ENCODE data around the gene YWHAB.

Gene YWHAB

GRCh38 chr20:44928595-44928994, 43.1 kb downstream of the YWHAB start:
- H3K27me3 ChIP-seq (ENCODE audit: control insufficient read depth in 2 of 2, insufficient read depth in 2 of 2, low read length in 2 of 2) = no peaks in the 10 kb centered on the region
- peaks cover 0 to 7% of the 10 kb centered on the region in 2 donors for H3K36me3 ChIP-seq (ENCODE audit: control insufficient read depth in 2 of 2, insufficient read depth in 2 of 2, low read length in 2 of 2)
- H3K9me3 ChIP-seq (ENCODE audit: control insufficient read depth in 2 of 2, low read length in 2 of 2) = no peaks in the 10 kb centered on the region
- no peak overlapping the region for H3K27ac ChIP-seq (ENCODE audit: low read depth in 2 of 2, low read length in 2 of 2)
- no peak overlapping the region for H3K9ac ChIP-seq (ENCODE audit: low read depth in 1 of 2, low read length in 2 of 2)
- H3K4me1 ChIP-seq (ENCODE audit: control insufficient read depth in 2 of 2, insufficient read depth in 2 of 2, low read length in 2 of 2) = no peaks in the 10 kb centered on the region
- no peak overlapping the region for H3K4me3 ChIP-seq (ENCODE audit: low read length in 2 of 2)

GRCh38 chr20:44930517-44931168, 45.1 kb downstream of the YWHAB start:
- H3K36me3 ChIP-seq (ENCODE audit: control insufficient read depth in 2 of 2, insufficient read depth in 2 of 2, low read length in 2 of 2) = peaks cover 0 to 5% of the 10 kb centered on the region in 2 donors
- no peak overlapping the region for H3K9ac ChIP-seq (ENCODE audit: low read depth in 1 of 2, low read length in 2 of 2)
- no peaks in the 10 kb centered on the region for H3K27me3 ChIP-seq (ENCODE audit: control insufficient read depth in 2 of 2, insufficient read depth in 2 of 2, low read length in 2 of 2)
- H3K4me1 ChIP-seq (ENCODE audit: control insufficient read depth in 2 of 2, insufficient read depth in 2 of 2, low read length in 2 of 2) = no peaks in the 10 kb centered on the region
- no peak overlapping the region for H3K4me3 ChIP-seq (ENCODE audit: low read length in 2 of 2)
- no peak overlapping the region for H3K27ac ChIP-seq (ENCODE audit: low read depth in 2 of 2, low read length in 2 of 2)
- H3K9me3 ChIP-seq (ENCODE audit: control insufficient read depth in 2 of 2, low read length in 2 of 2) = no peaks in the 10 kb centered on the region

GRCh38 chr20:44931911-44932310, 46.4 kb downstream of the YWHAB start:
- no peaks in the 10 kb centered on the region for H3K9me3 ChIP-seq (ENCODE audit: control insufficient read depth in 2 of 2, low read length in 2 of 2)
- H3K4me3 ChIP-seq (ENCODE audit: low read length in 2 of 2) = no peak overlapping the region
- H3K4me1 ChIP-seq (ENCODE audit: control insufficient read depth in 2 of 2, insufficient read depth in 2 of 2, low read length in 2 of 2) = no peaks in the 10 kb centered on the region
- H3K36me3 ChIP-seq (ENCODE audit: control insufficient read depth in 2 of 2, insufficient read depth in 2 of 2, low read length in 2 of 2) = peaks cover 4 to 10% of the 10 kb centered on the region in 2 donors
- no peak overlapping the region for H3K27ac ChIP-seq (ENCODE audit: low read depth in 2 of 2, low read length in 2 of 2)
- no peak overlapping the region for H3K9ac ChIP-seq (ENCODE audit: low read depth in 1 of 2, low read length in 2 of 2)
- H3K27me3 ChIP-seq (ENCODE audit: control insufficient read depth in 2 of 2, insufficient read depth in 2 of 2, low read length in 2 of 2) = no peaks in the 10 kb centered on the region

- peaks cover 6 to 11% of the 10 kb centered on the region in 2 donors for H3K36me3 ChIP-seq (ENCODE audit: control insufficient read depth in 2 of 2, insufficient read depth in 2 of 2, low read length in 2 of 2)
- no peaks in the 10 kb centered on the region for H3K27me3 ChIP-seq (ENCODE audit: control insufficient read depth in 2 of 2, insufficient read depth in 2 of 2, low read length in 2 of 2)
- no peak overlapping the region for H3K27ac ChIP-seq (ENCODE audit: low read depth in 2 of 2, low read length in 2 of 2)
These were observed 47.4 kb downstream of the YWHAB start for GRCh38 chr20:44932916-44933315.

GRCh38 chr20:44936510-44936909, 51.0 kb downstream of the YWHAB start:
- Histone ChIP-seq H3K9ac (ENCODE audit: low read depth in 1 of 2, low read length in 2 of 2) (no peak overlapping the region), H3K36me3 (ENCODE audit: control insufficient read depth in 2 of 2, insufficient read depth in 2 of 2, low read length in 2 of 2) (peaks cover 9 to 26% of the 10 kb centered on the region in 2 donors), H3K4me3 (ENCODE audit: low read length in 2 of 2) (no peak overlapping the region), H3K27ac (ENCODE audit: low read depth in 2 of 2, low read length in 2 of 2) (no peak overlapping the region), H3K4me1 (ENCODE audit: control insufficient read depth in 2 of 2, insufficient read depth in 2 of 2, low read length in 2 of 2) (no peaks in the 10 kb centered on the region), H3K27me3 (ENCODE audit: control insufficient read depth in 2 of 2, insufficient read depth in 2 of 2, low read length in 2 of 2) (no peaks in the 10 kb centered on the region), H3K9me3 (ENCODE audit: control insufficient read depth in 2 of 2, low read length in 2 of 2) (no peaks in the 10 kb centered on the region)

More at GRCh38 chr20:44932916-44933315, 47.4 kb downstream of the YWHAB start:
- Histone ChIP-seq H3K9me3 (ENCODE audit: control insufficient read depth in 2 of 2, low read length in 2 of 2) (no peaks in the 10 kb centered on the region), H3K4me3 (ENCODE audit: low read length in 2 of 2) (no peak overlapping the region), H3K9ac (ENCODE audit: low read depth in 1 of 2, low read length in 2 of 2) (no peak overlapping the region), H3K4me1 (ENCODE audit: control insufficient read depth in 2 of 2, insufficient read depth in 2 of 2, low read length in 2 of 2) (no peaks in the 10 kb centered on the region)

- no peak overlapping the region for H3K9ac ChIP-seq (ENCODE audit: low read depth in 1 of 2, low read length in 2 of 2)
- peaks cover 22 to 40% of the 10 kb centered on the region in 2 donors for H3K36me3 ChIP-seq (ENCODE audit: control insufficient read depth in 2 of 2, insufficient read depth in 2 of 2, low read length in 2 of 2)
- no peaks in the 10 kb centered on the region for H3K27me3 ChIP-seq (ENCODE audit: control insufficient read depth in 2 of 2, insufficient read depth in 2 of 2, low read length in 2 of 2)
- no peaks in the 10 kb centered on the region for H3K9me3 ChIP-seq (ENCODE audit: control insufficient read depth in 2 of 2, low read length in 2 of 2)
- no peak overlapping the region for H3K4me3 ChIP-seq (ENCODE audit: low read length in 2 of 2)
- no peaks in the 10 kb centered on the region for H3K4me1 ChIP-seq (ENCODE audit: control insufficient read depth in 2 of 2, insufficient read depth in 2 of 2, low read length in 2 of 2)
- H3K27ac ChIP-seq (ENCODE audit: low read depth in 2 of 2, low read length in 2 of 2) = no peak overlapping the region
These were observed 53.1 kb downstream of the YWHAB start for GRCh38 chr20:44938637-44939036.

- Histone ChIP-seq H3K9ac (ENCODE audit: low read depth in 1 of 2, low read length in 2 of 2) (no peak overlapping the region), H3K4me1 (ENCODE audit: control insufficient read depth in 2 of 2, insufficient read depth in 2 of 2, low read length in 2 of 2) (no peaks in the 10 kb centered on the region), H3K9me3 (ENCODE audit: control insufficient read depth in 2 of 2, low read length in 2 of 2) (no peaks in the 10 kb centered on the region), H3K36me3 (ENCODE audit: control insufficient read depth in 2 of 2, insufficient read depth in 2 of 2, low read length in 2 of 2) (peaks cover 27 to 56% of the 10 kb centered on the region in 2 donors), H3K27ac (ENCODE audit: low read depth in 2 of 2, low read length in 2 of 2) (no peak overlapping the region), H3K27me3 (ENCODE audit: control insufficient read depth in 2 of 2, insufficient read depth in 2 of 2, low read length in 2 of 2) (no peaks in the 10 kb centered on the region), H3K4me3 (ENCODE audit: low read length in 2 of 2) (no peak overlapping the region)
These were observed 55.7 kb downstream of the YWHAB start for GRCh38 chr20:44941120-44941691.

- no peak overlapping the region for H3K9ac ChIP-seq (ENCODE audit: low read depth in 1 of 2, low read length in 2 of 2)
- no peaks in the 10 kb centered on the region for H3K9me3 ChIP-seq (ENCODE audit: control insufficient read depth in 2 of 2, low read length in 2 of 2)
- no peaks in the 10 kb centered on the region for H3K4me1 ChIP-seq (ENCODE audit: control insufficient read depth in 2 of 2, insufficient read depth in 2 of 2, low read length in 2 of 2)
- no peak overlapping the region for H3K27ac ChIP-seq (ENCODE audit: low read depth in 2 of 2, low read length in 2 of 2)
- no peaks in the 10 kb centered on the region for H3K27me3 ChIP-seq (ENCODE audit: control insufficient read depth in 2 of 2, insufficient read depth in 2 of 2, low read length in 2 of 2)
- H3K36me3 ChIP-seq (ENCODE audit: control insufficient read depth in 2 of 2, insufficient read depth in 2 of 2, low read length in 2 of 2) = peaks cover 24 to 57% of the 10 kb centered on the region in 2 donors
- no peak overlapping the region for H3K4me3 ChIP-seq (ENCODE audit: low read length in 2 of 2)
These were observed 56.9 kb downstream of the YWHAB start for GRCh38 chr20:44942264-44942973.

GRCh38 chr20:44943828-44944227, 58.3 kb downstream of the YWHAB start:
- Histone ChIP-seq H3K9me3 (ENCODE audit: control insufficient read depth in 2 of 2, low read length in 2 of 2) (no peaks in the 10 kb centered on the region), H3K27ac (ENCODE audit: low read depth in 2 of 2, low read length in 2 of 2) (no peak overlapping the region), H3K27me3 (ENCODE audit: control insufficient read depth in 2 of 2, insufficient read depth in 2 of 2, low read length in 2 of 2) (no peaks in the 10 kb centered on the region), H3K4me3 (ENCODE audit: low read length in 2 of 2) (no peak overlapping the region), H3K4me1 (ENCODE audit: control insufficient read depth in 2 of 2, insufficient read depth in 2 of 2, low read length in 2 of 2) (no peaks in the 10 kb centered on the region), H3K9ac (ENCODE audit: low read depth in 1 of 2, low read length in 2 of 2) (no peak overlapping the region), H3K36me3 (ENCODE audit: control insufficient read depth in 2 of 2, insufficient read depth in 2 of 2, low read length in 2 of 2) (peaks cover 33 to 62% of the 10 kb centered on the region in 2 donors)

GRCh38 chr20:44945261-44945660, 59.8 kb downstream of the YWHAB start:
- no peak overlapping the region for H3K4me3 ChIP-seq (ENCODE audit: low read length in 2 of 2)
- H3K36me3 ChIP-seq (ENCODE audit: control insufficient read depth in 2 of 2, insufficient read depth in 2 of 2, low read length in 2 of 2) = peaks cover 40 to 73% of the 10 kb centered on the region in 2 donors
- no peaks in the 10 kb centered on the region for H3K27me3 ChIP-seq (ENCODE audit: control insufficient read depth in 2 of 2, insufficient read depth in 2 of 2, low read length in 2 of 2)
- no peaks in the 10 kb centered on the region for H3K4me1 ChIP-seq (ENCODE audit: control insufficient read depth in 2 of 2, insufficient read depth in 2 of 2, low read length in 2 of 2)
- H3K9ac ChIP-seq (ENCODE audit: low read depth in 1 of 2, low read length in 2 of 2) = no peak overlapping the region
- H3K27ac ChIP-seq (ENCODE audit: low read depth in 2 of 2, low read length in 2 of 2) = no peak overlapping the region
- H3K9me3 ChIP-seq (ENCODE audit: control insufficient read depth in 2 of 2, low read length in 2 of 2) = no peaks in the 10 kb centered on the region
